Activated T-cell treated with anti-CD3 and anti-CD28 coated beads, Interleukin-2, amount 50 U/mL, for 72 hours (primary cell): ENCODE data around the gene SLC10A4. TPM values are rescaled to one million over a fixed set of nuclear protein-coding genes. Genes with fewer than 3 reads are reported as not detected.

Source experiments
- total RNA-seq, 2 donors: library from RNA; stranded (reverse); gene quantifications; one replicate each; pipeline ENCODE4 v1.2.3, GENCODE V29; 2022

SLC10A4 gene
- total RNA-seq, 2 donors from 2014 or later = not detected

Other genes with a start within 250 kb of the SLC10A4 start
- 1 to 10 TPM; 2.2 to 4.6 TPM for gene TEC, start 213.5 kb upstream of the SLC10A4 start, total RNA-seq
- 10 to 100 TPM; 43.4 to 58.0 TPM for gene SLAIN2, start 141.8 kb upstream of the SLC10A4 start, total RNA-seq
- not detected for gene ZAR1, start 6.9 kb downstream of the SLC10A4 start, total RNA-seq